Cardiac atrium fibroblast (primary cell): ENCODE results near the gene TNRC18. TPM values are rescaled to one million over a fixed set of nuclear protein-coding genes. Genes with fewer than 3 reads are reported as not detected.

ENCODE experiments used
- total RNA-seq: library from RNA; depleted of rRNA; stranded (reverse); fragments of >200 nt; gene quantifications from 2 replicates; pipeline ENCODE4 v1.2.3, GENCODE V29; 2015

TNRC18 gene
- total RNA-seq: 31.2 and 51.7 TPM in 2 replicates

DNA sequence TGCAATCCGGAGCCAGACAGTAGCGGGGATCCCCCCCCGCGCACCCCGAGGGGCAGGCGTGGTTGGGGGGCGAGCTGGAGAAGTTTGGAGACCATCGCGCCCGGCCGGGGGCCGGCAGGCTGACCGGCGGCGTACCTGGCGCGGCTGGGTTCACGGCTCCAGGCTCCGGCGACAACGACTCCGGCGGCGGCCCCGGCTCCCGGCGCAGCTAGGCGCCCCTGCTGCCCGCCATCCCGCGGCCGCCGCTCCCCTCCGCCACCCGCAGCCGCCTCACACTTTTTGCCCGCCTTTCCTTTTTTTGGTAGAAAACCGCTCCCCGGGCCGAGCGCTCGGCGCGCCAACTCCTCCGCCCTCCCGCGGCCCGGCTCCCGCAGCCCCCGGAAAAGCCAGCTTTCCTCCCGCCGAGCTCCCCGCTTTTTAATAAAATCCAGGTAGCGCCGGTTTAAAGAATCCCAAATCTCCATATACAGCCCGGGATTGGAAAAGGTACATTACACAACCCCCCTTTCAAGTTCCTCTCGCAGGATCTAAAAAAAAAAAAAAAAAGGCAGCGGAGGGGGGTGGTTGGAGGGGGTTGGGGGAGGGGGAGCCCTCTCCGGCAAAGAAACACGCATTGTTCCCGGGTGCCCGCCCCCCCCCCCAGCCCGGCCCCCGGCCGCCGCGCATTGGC lies at the start of gene TNRC18:
Gene TNRC18 (minus strand): TSS at position 529 of the 670 bp plus-strand sequence. CDS start 2,588 bp downstream, outside the sequence.

DNA sequence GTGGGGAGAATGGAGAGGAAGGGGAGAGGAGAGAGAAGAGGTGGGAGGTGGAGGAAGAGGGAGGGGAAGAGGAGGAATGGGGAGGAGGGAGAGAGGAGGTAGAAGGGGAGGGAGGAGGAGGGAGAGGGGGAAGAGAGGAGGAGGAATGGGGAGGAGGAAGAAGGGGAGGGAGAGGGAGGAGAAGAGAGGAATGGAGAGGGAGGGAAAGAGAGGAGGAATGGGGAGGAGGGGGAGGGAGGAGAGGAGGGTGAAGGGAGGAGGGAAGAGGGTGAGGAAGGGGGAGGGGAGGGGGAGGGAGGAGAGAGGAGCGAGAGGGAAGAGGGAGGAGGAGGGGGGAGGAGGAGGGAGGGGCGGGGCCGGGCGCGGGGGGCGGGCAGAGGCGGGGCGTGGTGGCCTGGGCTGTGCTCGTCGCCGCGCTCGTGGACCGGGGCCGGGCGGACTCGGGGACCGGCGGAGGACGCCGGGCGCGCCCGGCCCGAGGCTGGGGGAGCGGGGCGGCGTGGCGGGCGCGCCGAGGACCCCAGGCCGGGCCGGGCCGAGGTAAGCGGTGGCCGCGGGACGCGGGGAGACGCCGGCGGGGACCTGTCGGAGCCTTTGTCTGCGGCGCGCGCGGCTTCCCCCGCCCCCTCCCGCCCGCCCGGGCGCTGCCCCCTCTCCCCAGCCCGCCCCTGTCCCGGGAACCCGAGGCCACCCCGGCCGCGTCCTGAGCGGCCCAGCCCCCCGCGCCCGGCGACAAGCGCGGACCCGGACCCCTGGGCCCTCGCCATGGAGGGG lies 140.9 kb downstream of the TNRC18 start, which contains the start of gene SLC29A4:
Gene SLC29A4 (plus strand): TSS at position 401 of the 774 bp plus-strand sequence. CDS start 4,874 bp downstream, outside the sequence.

Other genes with a start within 250 kb of the TNRC18 start
- 71.3 and 78.2 TPM in 2 replicates for gene WIPI2, start 233.6 kb downstream of the TNRC18 start, total RNA-seq
- 2.4 and 4.9 TPM in 2 replicates for gene SLC29A4, start 140.9 kb downstream of the TNRC18 start, total RNA-seq
- gene FBXL18, start 90.0 kb upstream of the TNRC18 start, total RNA-seq: 8.7 and 9.4 TPM in 2 replicates
- gene ACTB, start 106.8 kb upstream of the TNRC18 start, total RNA-seq: 2,485 and 3,336 TPM in 2 replicates
- 280 and 285 TPM in 2 replicates for gene FSCN1, start 169.0 kb upstream of the TNRC18 start, total RNA-seq